ENCODE measurements around the gene CYP26B1. TPM values are rescaled to one million over a fixed set of nuclear protein-coding genes. Genes with fewer than 3 reads are reported as not detected.

The CYP26B1 gene
- total RNA-seq, 1 experiment from 2014 or later: 1.3 TPM

DNA sequence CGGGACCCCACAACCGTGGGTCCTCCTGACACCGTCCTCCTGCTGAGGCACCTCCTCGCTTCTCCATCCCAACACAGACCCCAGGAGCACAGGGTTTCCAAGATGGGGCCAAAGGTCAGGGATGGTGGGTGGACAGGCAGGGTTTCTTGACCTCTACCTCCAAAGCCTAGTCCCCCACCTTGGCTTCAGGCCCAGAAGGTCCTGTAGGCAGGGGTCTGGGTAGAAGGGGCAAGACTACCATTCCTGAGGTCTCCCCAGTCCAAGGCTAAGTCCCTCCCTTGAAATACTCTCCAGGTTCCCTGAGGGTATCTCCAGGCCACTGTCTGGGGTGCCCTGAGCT lies 7.1 kb downstream of the CYP26B1 start:
- no peak for DNase-seq
- H3K9me3 ChIP-seq (ENCODE audit: insufficient read depth, low read depth): no peaks in the 10 kb centered on the region
- H3K27ac ChIP-seq: no peak overlapping the region
- ChIA-PET CTCF (no interaction called here), POLR2A (ENCODE audit: unreplicated experiment) (no interaction called here)
- no peak overlapping the region for H3K4me3 ChIP-seq
- H3K36me3 ChIP-seq (ENCODE audit: low read depth): no peaks in the 10 kb centered on the region
- no peaks in the 10 kb centered on the region for H3K27me3 ChIP-seq (ENCODE audit: insufficient read depth, low read depth)
- BruUV-seq (replicated peaks): no TSS peak
- H3K4me2 ChIP-seq: no peak overlapping the region
- no peaks in the 10 kb centered on the region; the same call in 1 of the 2 replicates for H4K20me1 ChIP-seq (ENCODE audit: insufficient read depth)
- H2AFZ ChIP-seq: no peak overlapping the region
- peaks cover 33% of the 10 kb centered on the region for H3F3A ChIP-seq (ENCODE audit: insufficient read depth, low read depth)
- TF ChIP-seq, protein P1, sequence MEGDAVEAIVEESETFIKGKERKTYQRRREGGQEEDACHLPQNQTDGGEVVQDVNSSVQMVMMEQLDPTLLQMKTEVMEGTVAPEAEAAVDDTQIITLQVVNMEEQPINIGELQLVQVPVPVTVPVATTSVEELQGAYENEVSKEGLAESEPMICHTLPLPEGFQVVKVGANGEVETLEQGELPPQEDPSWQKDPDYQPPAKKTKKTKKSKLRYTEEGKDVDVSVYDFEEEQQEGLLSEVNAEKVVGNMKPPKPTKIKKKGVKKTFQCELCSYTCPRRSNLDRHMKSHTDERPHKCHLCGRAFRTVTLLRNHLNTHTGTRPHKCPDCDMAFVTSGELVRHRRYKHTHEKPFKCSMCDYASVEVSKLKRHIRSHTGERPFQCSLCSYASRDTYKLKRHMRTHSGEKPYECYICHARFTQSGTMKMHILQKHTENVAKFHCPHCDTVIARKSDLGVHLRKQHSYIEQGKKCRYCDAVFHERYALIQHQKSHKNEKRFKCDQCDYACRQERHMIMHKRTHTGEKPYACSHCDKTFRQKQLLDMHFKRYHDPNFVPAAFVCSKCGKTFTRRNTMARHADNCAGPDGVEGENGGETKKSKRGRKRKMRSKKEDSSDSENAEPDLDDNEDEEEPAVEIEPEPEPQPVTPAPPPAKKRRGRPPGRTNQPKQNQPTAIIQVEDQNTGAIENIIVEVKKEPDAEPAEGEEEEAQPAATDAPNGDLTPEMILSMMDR (conservative IDR thresholded peaks at IDR 0.05): no peak
- TF ChIP-seq EZH2 (IDR thresholded peaks at IDR 0.05; ENCODE audit: low read depth): no peak
- peaks cover 34% of the 10 kb centered on the region for H3K4me1 ChIP-seq (replicated peaks; ENCODE audit: insufficient read depth)
- no peaks in the 10 kb centered on the region for H3K79me2 ChIP-seq (ENCODE audit: low read depth)
- H3K9me2 ChIP-seq (ENCODE audit: insufficient read depth): no peaks in the 10 kb centered on the region
- intact Hi-C loops (cut with micrococcal nuclease; ENCODE audit: unreplicated experiment): no loop called here

DNA sequence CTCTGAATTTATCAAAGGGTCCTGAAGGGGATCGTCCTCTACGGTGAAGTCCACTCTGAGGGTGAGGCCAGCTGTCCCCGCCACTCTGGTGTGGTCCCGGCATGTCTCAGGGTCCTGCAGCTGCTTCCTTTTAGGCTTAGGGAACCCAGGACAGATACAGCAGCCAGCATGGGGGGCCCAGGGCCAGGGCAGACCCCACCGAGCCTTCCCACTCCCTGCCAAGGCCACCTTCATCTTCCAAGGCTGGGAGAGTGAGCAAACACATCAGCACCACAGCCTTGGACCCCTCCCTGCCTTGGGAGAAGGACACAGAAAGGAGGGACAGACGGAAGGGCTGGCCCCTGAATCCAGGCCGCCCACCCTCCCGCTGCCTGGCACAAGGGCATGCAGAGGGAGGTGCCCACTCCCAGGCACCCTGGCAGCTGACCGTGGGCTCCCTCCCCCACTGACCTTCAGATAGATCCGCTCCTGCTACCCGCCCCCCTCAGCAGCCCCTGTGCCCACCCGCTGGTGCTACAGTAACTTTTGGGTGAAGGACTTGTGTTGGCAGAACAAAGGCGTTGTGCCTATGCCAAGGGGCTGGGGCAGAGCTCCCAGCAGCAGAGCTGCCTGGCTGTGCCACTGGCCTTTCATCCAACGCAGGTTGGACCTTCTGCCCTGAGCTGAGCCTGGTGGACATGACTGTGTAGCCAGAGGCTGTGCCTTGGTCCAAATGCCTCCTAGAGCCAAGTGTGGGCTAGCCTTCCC lies 7.6 kb downstream of the CYP26B1 start:
- peak overlapping the region; percentile 40; the same call in 1 of the 2 replicates for H3K27ac ChIP-seq
- DNase-seq: no peak
- peak overlapping the region; percentile 75 for H3K4me2 ChIP-seq
- no peaks in the 10 kb centered on the region for H3K27me3 ChIP-seq (ENCODE audit: insufficient read depth, low read depth)
- POLR2A ChIA-PET (ENCODE audit: unreplicated experiment): no interaction called here
- no peak overlapping the region; the same call in 1 of the 2 replicates for H3K4me3 ChIP-seq
- no peaks in the 10 kb centered on the region for H3K36me3 ChIP-seq (ENCODE audit: low read depth)
- intact Hi-C loops (cut with micrococcal nuclease; ENCODE audit: unreplicated experiment): loop anchor here (1.0 to 5.0 kb wide), 5 partner anchors 143 to 533 kb away; no protein-coding TSS in a partner anchor
- H3F3A ChIP-seq (ENCODE audit: insufficient read depth, low read depth): peaks cover 33% of the 10 kb centered on the region
- TF ChIP-seq EZH2 (IDR thresholded peaks at IDR 0.05; ENCODE audit: low read depth): no peak
- TF ChIP-seq, protein P1 (conservative IDR thresholded peaks at IDR 0.05): no peak
- H3K4me1 ChIP-seq (replicated peaks; ENCODE audit: insufficient read depth): peaks cover 34% of the 10 kb centered on the region
- no peaks in the 10 kb centered on the region for H3K79me2 ChIP-seq (ENCODE audit: low read depth)
- no TSS peak for BruUV-seq (replicated peaks)
- CTCF ChIA-PET: no interaction called here
- no peaks in the 10 kb centered on the region; the same call in 1 of the 2 replicates for H4K20me1 ChIP-seq (ENCODE audit: insufficient read depth)
- H3K9me3 ChIP-seq (ENCODE audit: insufficient read depth, low read depth): no peaks in the 10 kb centered on the region
- no peaks in the 10 kb centered on the region for H3K9me2 ChIP-seq (ENCODE audit: insufficient read depth)
- no peak overlapping the region for H2AFZ ChIP-seq

DNA sequence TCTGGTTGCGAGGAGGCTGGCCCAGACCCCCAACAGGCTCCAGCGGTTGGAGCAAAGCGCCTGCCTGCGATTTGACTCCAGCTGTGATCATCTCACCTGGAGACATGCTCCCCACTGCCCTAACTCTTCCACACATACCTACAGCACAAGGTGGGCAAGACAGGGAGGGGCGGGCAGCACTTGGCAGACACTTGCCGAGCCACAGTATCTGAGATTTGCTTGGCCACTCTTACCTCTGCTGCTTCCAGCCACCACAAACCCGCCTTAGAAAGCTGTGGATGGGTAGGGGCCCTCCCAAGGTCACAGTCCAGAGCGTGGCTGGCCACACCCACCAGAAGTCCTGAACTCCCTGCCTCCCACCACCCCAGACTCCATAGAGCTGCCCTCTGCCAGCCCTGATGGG lies 8.2 kb downstream of the CYP26B1 start:
- BruUV-seq (replicated peaks): no TSS peak

More for the DNA sequence above, 8.2 kb downstream of the CYP26B1 start:
- Histone ChIP-seq H3K27me3 (ENCODE audit: insufficient read depth, low read depth) (no peaks in the 10 kb centered on the region), H3K4me3 (no peak overlapping the region; the same call in 1 of the 2 replicates), H3K79me2 (ENCODE audit: low read depth) (no peaks in the 10 kb centered on the region), H3K27ac (peak overlapping the region; percentile 40), H3K4me1 (replicated peaks; ENCODE audit: insufficient read depth) (peaks cover 34% of the 10 kb centered on the region), H4K20me1 (ENCODE audit: insufficient read depth) (no peaks in the 10 kb centered on the region; the same call in 1 of the 2 replicates), H3K9me3 (ENCODE audit: insufficient read depth, low read depth) (no peaks in the 10 kb centered on the region), H3F3A (ENCODE audit: insufficient read depth, low read depth) (peaks cover 33% of the 10 kb centered on the region), H3K4me2 (peak overlapping the region; percentile 75), H3K36me3 (ENCODE audit: low read depth) (no peaks in the 10 kb centered on the region), H2AFZ (no peak overlapping the region), H3K9me2 (ENCODE audit: insufficient read depth) (no peaks in the 10 kb centered on the region)
- CTCF ChIA-PET: no interaction called here
- DNase-seq: no peak
- TF ChIP-seq, protein P1 (conservative IDR thresholded peaks at IDR 0.05): no peak
- no peak for TF ChIP-seq EZH2 (IDR thresholded peaks at IDR 0.05; ENCODE audit: low read depth)
- POLR2A ChIA-PET (ENCODE audit: unreplicated experiment): no interaction called here
- intact Hi-C loops (cut with micrococcal nuclease; ENCODE audit: unreplicated experiment): loop anchor here (1.0 to 5.0 kb wide), 5 partner anchors 142 to 532 kb away; no protein-coding TSS in a partner anchor
